ENCODE data around the gene KRTAP12-3.
"Not testable (repeated sequence)": the region's sequence is repeated elsewhere in the genome, so short reads cannot be mapped to it uniquely, and the experiment has no call there.

The KRTAP12-3 gene

DNA sequence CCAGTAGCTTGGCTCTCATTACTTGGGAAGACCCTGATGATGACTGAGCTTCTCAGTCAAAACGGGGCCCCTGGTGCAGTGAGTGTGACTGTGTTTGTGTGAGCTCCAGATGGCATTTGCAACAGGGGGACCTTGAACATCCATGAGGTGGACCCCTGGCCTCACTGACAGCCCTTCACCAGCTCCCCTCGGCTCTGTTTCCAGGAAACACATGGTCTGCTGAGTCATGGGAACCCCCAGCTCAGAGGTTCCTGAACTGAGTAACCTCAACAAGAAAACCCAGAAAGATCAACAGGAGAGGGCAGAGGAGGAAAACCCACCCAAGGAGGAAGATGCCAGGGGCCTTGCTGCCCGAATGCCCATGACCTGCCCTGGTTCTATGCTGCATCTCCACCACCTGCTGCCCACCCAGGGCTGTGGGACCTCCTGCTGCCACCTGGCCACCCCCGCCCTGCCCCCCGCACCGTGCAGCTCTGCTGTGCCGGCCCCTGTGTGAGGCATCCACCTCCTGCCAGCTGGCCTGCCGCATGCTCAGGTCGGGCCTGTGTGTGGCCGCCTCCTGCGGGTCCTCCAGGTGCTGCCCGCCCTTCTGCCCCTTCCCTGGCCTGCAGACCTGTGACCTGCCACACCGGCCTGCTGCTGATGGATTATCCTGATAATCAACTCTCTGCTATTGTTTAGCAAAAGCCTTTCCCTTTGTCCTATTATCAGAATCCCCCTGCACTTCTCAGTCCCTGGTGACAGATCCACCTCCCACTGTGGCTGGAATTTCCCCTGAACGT lies 28.5 kb downstream of the KRTAP12-3 start:
- DNase-seq, result no peak

- no peak for DNase-seq
These were observed 29.3 kb downstream of the KRTAP12-3 start for GRCh38 chr21:44686843-44687561.

GRCh38 chr21:44687671-44688070 lies 29.9 kb downstream of the KRTAP12-3 start:
- DNase-seq, result no peak

- DNase-seq, result not testable (repeated sequence)
These were observed 32.0 kb downstream of the KRTAP12-3 start for GRCh38 chr21:44689740-44690139.

- no peak for DNase-seq
These were observed 34.0 kb downstream of the KRTAP12-3 start for GRCh38 chr21:44691686-44692085.

DNA sequence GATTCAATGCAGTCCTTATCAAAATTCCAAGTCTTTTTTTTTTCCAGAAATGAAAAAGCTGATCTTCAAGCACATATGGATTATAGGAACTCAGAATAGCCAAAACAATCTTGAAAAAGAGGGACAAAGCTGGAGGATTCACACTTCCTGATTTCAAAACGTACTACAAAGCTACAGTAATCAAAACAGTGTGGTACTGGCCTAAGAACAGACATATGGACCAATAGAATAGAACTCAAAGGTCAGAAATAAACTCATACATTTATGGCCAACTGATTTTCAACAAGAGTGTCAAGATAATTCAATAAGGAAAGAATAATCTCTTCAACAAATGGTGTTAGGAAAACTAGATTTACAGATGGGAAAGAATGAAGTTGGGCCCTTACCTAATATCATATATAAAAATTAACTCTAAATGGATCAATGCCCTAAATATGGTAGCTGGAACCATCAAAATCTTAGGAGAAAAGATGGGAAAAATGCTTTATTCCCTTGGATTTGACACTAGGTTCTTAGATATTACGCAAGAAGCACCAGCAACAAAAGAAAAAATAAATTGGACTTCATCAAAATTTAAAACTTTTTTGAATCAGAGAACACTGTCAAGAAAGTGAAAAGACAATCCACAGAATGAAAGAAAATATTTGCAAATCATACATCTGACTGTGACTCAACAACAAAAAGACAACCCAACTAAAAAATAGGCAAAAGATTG lies 35.2 kb downstream of the KRTAP12-3 start:
- no peak for DNase-seq

DNA sequence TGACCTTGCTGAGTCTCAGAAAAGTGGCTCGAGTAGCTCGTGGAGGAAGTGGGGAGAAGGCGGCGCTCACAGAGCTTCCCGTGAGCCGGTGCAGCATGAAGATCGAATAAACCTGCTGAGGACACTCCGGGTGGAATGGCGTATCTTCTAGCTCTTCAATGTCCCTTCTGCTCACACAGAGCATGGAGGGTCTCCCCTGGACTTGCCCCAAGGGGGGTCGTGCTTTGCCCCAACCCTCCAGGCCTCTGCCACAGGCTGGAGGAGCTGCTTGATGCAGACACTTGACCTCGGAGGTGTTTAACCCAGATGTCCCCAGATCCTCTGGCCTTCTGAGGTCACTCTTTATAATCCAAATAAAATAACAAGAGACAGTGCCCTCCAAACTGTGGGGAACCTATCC lies 37.0 kb downstream of the KRTAP12-3 start:
- DNase-seq, result no peak

- no peak for DNase-seq
These were observed 37.5 kb downstream of the KRTAP12-3 start for GRCh38 chr21:44695184-44695583.

DNA sequence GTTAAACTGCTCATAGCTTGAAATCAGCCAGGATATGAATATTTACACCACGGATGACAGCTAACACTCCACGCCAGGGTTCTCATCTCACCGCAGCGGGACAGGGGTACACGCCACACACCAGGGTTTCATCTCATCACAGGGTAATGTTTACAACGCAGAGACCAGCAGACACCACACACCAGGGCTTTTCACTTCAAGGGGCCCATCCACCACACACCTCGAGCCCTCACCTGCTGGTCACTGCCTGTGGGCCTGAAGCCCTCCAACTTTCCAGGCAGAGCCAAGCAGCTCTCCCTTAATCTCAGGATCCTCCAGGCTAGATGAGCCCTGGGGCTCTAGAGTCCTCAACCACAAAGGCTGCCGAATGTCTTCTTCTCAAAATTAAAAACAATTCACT lies 37.9 kb downstream of the KRTAP12-3 start:
- DNase-seq, result no peak

- no peak for DNase-seq
These were observed 38.8 kb downstream of the KRTAP12-3 start for GRCh38 chr21:44696572-44696971.

DNA sequence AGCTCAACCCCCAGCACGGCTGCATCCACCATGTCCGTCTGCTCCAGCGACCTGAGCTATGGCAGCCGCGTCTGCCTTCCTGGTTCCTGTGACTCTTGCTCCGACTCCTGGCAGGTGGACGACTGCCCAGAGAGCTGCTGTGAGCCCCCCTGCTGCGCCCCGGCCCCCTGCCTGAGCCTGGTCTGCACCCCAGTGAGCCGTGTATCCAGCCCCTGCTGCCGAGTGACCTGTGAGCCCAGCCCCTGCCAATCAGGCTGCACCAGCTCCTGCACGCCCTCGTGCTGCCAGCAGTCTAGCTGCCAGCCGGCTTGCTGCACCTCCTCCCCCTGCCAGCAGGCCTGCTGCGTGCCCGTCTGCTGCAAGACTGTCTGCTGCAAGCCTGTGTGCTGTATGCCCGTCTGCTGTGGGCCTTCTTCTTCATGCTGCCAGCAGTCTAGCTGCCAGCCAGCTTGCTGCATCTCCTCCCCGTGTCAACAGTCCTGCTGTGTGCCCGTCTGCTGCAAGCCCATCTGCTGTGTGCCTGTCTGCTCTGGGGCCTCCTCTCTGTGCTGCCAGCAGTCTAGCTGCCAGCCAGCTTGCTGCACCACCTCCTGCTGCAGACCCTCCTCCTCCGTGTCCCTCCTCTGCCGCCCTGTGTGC lies 39.6 kb downstream of the KRTAP12-3 start, which contains the start of gene KRTAP10-12:
Gene KRTAP10-12 (plus strand): TSS at position 1 of the 639 bp plus-strand sequence. CDS start 30 bp downstream, at position 31.
- not testable (repeated sequence) for DNase-seq

DNA sequence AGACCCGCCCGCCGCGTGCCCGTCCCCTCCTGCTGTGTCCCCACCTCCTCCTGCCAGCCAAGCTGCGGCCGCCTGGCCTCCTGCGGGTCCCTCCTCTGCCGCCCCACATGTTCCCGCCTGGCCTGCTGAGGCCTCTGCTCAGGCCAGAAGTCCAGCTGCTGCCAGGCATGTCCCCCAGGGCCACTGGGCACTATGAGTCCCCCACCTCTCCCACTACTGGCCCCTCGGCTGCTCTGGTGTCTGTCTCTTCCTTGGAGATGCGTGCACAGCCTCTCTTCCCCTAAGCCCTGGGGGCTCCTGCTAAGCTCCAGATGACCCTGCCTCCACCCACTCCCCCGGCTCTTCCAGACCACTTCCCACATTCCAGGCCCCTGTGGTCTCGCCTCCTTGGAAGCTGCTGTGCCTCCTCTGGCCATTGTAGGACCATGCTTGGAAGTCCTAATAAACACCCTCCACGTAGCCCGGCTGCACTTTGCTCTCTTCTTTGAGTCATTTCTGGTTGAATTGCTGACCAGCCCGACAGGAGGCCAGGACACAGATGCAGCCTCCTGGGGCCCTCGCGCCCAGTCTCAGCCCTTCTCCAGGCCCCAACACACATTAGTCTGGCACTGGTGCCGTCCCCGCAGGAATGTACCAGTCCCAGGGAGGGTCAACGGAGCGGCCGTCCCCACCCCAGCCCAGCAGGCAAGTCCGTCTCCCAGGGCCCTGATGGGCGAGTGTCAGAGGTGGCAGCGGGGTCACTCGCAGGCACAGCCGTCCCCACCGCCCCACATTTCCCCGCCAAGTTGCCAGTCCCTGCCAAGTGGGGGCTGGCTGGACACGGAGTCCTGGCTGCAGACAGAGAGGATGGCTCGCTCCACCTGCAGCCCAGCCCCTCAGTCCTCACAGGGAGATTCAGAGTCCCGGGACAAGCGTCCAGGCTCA lies 40.3 kb downstream of the KRTAP12-3 start:
- no peak for DNase-seq

GRCh38 chr21:44699502-44700001 lies 41.8 kb downstream of the KRTAP12-3 start:
- DNase-seq, result no peak

DNA sequence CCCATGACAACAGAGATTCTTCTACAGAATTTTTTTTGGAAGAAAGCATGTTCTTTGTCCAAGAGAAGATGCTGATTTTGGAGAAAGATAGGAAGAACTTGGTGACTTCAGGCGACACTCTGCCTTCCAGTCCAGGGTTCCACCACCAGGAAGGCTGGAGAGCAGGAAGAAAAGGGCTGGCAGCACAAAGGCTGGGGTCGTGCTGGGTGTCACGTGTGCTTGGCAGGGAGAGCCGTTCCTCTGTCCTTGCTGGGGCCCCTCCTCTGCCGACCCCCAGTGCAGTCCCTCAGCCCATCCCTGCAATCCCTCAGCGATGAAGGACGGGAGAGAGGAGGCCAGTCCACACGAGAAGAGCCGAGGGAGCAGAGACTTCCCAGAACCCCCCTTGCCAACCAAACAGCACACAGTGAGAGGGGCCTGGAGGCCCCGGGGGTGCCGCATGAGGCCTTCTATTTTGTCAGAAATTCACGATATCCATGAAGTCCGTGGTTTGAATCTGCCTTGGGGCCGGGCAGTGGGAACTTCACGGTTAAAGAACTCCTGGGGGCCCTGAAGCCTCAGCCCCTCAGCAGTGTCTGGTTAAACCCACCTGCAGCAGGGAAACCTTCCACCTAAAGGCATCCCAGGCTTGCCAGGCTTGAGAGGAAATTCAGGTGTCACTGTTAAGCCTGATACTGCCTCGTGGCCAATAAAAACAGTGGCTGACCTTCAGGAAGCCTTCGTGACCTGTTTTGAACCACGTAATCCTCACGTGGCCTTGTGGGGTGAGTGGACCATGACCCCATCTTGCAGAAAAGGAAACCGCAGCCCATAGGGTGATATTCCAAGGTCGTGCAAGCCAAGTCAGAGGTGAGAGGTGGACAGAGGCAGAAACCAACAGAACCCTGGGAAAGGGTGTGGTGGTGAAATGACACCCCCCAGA lies 42.6 kb downstream of the KRTAP12-3 start:
- DNase-seq, result no peak

DNA sequence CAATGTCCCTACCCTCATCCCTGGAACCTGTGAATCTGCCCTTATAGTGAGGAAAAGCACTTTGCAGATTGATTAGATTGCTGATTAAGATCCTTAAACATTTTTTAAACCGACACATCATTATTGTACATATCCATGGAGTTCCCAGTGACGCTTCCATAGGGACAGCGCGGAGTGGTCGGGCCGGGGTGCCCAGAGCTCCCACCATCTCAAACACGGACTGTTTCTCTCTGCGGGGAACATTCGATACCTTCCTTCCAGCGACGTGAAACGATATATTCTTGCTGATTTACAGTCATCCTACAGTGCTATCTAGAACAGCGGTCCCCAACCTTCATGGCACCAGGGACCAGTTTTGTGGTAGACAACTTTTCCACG lies 43.3 kb downstream of the KRTAP12-3 start:
- DNase-seq, result no peak

GRCh38 chr21:44701541-44701940 lies 43.8 kb downstream of the KRTAP12-3 start:
- no peak for DNase-seq

DNA sequence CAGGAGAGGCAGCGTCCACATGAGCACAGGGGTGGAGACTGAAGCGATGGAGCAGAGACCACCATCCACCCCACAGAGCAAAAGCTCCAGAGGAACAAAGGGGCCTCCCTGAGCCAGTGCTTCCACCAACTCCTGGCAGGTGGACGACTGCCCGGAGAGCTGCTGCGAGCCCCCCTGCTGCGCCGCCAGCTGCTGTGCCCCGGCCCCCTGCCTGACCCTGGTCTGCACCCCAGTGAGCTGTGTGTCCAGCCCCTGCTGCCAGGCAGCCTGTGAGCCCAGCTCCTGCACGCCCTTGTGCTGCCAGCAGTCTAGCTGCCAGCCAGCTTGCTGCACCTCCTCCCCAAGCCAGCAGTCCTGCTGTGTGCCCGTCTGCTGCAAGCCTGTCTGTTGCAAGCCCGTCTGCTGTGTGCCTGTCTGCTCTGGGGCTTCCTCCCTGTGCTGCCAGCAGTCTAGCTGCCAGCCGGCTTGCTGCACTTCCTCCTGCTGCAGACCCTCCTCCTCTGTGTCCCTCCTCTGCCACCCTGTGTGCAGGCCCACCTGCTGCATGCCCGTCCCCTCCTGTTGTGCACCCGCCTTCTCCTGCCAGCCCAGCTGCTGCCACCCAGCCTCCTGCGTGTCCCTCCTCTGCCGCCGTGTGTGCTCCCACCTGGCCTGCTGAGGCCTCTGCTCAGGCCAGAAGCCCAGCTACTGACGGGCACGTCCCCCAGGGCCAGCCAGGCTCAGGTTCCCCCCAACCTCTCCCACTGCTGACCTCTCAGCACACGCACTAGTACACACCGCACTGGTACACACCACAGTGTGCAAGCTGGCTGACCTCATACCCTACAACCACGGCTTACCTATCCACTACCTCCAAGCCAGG lies 44.6 kb downstream of the KRTAP12-3 start:
- DNase-seq, result no peak

DNA sequence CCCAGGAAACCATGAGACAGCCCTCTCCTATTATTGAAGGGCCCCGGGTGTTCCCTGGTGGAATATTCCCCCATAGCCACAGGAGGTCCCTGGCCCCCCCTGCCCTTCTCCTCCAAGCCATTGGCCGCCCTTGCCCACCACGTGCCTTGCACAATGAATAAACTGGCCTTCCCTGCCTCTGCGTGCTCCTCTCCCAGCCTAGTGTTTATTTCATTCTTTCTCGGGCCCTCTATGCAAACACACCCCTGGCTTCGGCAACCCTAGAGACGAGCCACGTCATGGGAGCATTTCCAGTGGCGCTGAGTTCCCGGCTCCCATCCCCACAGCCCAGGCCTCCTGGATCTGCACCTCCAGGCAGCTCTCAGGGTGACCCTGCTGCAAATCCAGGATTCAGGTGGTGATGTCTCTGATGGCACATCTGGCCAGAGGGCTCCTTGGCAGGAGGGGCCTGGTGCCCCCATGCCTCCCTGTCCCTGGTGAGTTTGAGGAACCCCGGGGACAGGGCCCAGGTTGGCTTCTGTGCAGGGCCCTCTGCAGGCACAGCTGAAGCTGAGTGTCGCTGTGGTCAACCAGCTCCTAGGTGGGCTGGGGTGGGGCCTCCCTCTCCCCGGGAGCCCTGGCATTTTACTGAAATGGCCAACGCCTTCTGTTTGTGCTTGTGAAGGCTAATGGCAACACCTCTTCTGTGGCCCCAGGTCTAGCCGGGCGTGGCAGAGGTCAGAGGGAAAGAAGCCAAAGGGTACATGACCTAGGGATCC lies 45.4 kb downstream of the KRTAP12-3 start:
- DNase-seq, result no peak

Measured in suppressor macrophage (primary cell).